Sciatic nerve (tissue), 2 donors: Measurements from ENCODE around the gene TANGO2. TPM values are rescaled to one million over a fixed set of nuclear protein-coding genes. Genes with fewer than 3 reads are reported as not detected.
A peak's percentile ranks its signal among the peaks of the same experiment; 100 is the strongest.

Experiments used
- ATAC-seq: fragments of 200-7000 bp; cut with Tn5 transposase; one replicate; pipeline ENCODE4 v1.9.1; 2020; ENCODE audit warnings: mild to moderate bottlenecking, moderate library complexity
- DNase-seq: peaks from one replicate; pipeline ENCODE4 v3.0.0-alpha.2; 2020; ENCODE audit warnings: low spot score
- intact Hi-C: fragments of 100-400 bp; cut with DNase I; formaldehyde crosslinking; loops from one replicate; pipeline ENCODE4 v1.14.2; 2022
- total RNA-seq: library from RNA; stranded (reverse); fragmentation: NEBNext Ultra II Directional; extraction: Animal tissue kit (Norgen Biotek cat#: 25700); gene quantifications from one replicate; pipeline ENCODE4 v1.2.1, GENCODE V29; 2021
- donor health status: DM: no; HTN: no; CAD: no.
- donor health status: DM: no; HTN: no; CAD: no.

The TANGO2 gene
- total RNA-seq, 1 donor from 2014 or later = 28.4 TPM

DNA sequence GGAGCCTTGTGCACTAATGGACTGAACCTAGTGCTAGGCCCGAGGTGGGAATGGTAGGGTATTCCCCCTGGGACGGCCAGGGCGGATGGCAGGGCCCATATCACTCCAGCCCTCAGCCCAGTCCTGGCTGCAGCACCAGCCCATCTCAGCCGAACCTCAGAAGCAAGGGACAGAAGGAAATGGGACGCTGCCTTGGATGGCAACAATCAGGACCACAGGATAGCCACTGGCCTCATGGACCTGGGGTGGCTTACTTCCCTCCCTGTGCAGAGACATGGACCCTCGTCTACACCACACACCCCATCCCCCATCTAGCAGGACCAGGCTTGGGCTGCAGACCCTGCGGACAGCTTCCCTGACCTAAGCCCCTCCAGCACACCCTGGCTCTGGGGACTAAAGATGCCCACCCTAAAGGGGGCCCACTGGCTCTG lies 28.4 kb upstream of the TANGO2 start:
- intact Hi-C loops = no loop called here
- DNase-seq = no peak
- ATAC-seq = no peak

DNA sequence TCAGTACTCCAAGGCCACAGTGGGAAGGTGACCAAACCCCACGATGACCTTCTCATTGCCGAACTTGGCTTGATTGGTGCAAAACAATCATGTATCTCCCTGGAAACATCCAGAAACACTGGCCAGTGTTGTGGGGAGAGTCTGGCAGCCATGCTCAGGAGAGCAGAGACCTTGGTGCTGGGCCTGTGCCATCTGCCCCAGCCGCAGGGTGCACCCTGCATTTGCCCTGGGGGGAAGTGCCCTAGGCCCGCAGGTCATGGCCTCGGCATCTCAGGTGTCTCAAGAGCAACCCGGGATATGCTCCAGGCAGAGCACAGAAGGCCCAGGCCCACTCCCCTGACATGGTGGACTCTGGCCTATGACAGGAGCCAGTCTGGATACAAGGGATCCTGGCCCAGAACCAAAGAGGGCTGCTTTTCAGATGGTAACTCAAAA lies 28.0 kb upstream of the TANGO2 start:
- intact Hi-C loops = no loop called here
- ATAC-seq (no peak), DNase-seq (no peak)

DNA sequence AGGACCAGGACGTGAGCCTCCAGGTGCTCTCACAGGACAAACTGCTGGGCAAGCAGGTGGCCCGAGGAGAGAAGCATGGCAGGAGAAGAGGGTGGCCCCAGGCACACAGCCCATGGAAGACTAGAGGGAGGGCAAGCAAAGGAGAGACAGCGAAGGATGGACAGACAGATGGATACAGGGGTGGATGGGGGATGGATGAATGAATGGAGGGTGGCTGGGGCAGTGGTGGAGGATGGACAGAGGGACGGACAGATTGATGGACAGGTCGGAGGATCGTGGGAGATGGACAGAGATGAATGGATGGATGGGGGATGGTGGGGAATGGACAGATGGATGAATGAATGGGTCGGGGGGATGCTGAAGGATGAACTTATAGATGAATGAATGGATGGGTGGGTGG lies 27.0 kb upstream of the TANGO2 start:
- DNase-seq = no peak
- ATAC-seq = no peak
- intact Hi-C loops = no loop called here

DNA sequence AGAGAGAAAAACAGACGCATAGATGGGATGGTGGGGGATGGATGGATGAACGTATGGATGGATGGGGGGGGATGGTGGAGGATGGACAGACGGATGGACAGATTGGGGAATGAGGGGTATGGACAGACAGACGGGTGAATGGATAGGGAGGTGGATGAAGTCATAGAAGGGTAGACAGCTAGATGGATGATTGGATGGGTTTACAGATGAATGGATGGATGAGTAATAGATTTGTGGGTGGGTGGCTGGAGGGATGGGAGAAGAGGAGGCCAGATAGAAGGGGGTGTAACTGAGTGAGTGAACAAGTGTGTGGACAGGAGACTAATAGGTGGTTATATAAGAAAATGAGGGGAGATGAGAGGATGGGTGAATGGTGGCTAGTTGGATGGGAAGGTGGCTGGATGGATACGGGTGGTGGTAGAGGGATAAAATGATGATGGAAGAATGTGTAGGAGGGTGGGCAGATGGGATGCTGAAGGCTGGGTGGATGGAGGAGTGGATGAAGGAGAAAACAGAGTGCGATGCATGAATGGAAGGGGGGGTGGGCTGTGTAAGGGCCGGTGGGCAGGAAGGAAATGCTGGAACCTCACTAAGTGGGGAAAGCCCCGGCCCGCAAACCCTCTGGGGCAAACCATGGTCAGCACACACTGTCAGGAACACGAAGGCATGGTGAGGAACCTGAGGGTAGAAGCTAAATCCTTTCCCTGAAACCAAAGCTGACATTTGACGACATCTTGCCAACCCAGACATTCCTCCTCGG lies 25.9 kb upstream of the TANGO2 start:
- no peak for ATAC-seq
- intact Hi-C loops = no loop called here
- no peak for DNase-seq

DNA sequence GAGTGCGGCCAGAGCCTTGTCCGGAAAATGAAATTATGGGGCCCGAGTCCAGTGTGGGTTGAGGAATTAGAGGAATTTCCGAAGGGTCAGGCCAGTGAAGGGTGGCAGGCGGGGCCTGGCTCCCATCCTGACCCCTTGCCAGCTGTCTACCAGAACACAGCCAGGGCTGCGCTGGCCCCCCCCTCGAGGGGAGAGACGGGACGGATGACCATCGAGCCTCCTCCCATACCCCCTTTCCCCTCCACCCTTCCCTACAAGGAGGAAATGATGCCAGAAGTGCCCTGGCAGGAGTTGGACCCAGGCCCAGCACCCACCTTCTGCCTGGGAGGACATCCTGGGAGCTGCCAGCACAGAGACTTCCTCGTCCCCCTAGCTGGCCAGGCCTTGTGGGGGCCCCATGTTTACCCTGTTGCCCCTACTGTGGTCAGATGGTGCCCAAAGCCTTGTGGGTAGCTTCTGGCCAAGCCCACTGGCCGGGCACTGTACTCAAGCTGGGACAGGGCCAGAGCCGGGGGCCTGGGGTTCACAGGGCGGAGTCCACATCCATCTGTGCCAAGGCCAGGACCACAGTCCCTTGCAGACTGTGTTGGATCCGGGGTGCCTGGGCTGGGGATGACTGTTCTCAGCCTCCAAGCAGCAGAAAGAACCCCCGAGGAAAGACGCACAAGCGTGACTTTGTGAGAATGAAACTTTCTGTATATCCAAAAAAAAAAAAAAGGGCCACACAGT lies 25.1 kb upstream of the TANGO2 start:
- ATAC-seq (peak; percentile 78), DNase-seq (peak; percentile 82)
- intact Hi-C loops = no loop called here

DNA sequence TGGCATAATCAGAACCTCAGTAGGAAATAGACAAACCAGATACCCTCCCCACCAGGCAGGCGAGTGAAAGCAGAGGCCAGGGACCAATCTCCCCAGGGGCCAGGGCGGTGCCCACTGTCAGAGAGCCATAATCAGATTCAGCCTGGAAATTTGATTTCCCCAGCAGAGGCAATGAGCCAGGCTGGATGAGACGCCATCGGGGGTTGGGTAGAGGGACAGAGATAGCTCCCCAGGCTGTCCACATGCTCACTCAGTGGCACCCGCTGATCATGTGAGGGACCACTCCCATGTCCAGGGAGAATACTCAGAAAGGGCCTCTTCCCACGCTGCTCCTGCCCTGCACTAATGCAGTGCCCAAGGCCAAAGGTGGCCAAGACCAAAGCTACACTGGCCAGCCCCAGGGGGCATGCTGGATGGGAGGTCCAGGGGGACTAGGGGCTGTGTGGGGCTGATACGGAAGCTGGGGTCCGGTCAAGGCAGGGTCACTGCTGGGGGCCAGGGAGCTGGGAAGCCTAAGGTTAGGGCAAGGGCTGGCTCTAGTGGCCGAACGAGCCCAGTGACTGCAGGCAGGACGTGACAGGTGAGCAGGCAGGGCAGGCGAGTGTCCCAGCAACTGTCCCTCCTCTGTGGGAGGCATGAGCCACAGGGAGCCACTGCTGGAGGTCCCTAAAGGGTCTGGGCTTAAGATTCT lies 24.1 kb upstream of the TANGO2 start:
- ATAC-seq (no peak), DNase-seq (no peak)
- intact Hi-C loops = no loop called here

DNA sequence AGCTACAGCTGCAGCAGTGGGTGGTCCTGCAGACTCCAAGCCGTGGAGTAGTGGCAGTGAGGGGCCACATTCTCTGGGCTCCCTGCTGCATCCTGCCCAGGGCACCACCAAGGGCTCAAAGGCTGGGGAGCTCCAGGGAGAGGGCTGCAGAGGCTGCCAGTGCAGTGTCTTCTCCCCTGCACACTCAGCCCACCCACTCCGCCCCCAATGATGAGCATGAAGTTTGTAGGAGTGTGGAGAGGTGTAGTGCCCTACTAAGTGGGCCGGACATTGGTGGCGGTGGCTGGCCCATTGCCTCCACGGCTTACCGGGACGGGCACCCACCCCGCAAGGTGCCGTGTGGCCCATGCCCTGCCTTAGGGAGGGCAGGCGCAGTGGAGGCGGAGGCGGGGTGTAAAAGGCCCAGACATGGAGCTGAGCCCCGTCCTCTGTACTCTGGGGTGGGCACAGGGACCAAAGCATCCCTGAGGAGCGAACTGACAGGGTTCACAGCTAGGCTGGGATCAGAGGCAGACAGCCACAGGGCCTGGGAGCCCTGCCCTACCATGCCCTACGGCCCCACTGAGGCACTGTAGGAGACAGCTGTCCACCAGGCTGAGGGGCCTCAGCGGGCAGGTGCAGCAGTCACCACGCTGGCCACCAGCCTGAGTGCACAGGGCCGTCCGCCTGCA lies 23.2 kb upstream of the TANGO2 start:
- no peak for ATAC-seq

DNA sequence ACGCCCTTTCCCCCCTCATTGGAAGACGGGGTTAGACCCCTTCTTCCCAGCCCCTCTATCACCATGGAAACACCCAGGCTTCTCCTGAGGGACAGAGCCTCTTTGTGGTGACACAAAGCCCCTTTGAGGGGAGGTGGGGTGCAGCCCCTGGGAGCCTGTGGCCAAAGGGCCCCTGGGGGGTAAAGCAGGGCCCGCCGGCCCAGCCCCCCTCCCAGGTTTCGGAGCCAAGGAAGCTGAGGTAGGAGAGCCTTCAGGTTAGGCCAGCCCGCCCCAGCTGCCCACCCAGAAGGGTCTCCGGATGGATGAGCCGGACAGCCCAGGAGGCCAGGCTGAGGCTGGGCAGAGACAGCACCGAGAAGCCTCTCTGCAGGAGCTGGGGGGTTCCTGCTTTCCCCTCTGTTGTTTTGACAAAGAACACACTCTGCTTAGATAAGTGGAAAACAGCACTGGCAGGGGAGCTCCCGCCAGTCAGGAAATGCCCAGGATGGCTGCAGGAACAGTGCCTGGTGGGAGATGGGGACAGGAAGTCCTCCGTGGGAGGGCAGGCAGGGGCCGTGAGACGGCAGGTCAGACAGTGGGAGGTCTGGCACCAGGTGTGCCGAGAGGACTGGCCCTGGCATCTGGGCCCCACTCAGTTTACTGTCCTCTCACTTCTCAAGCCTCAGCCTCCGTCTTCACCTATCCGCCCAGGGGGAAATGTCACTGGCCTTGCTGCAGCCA lies 22.5 kb upstream of the TANGO2 start:
- ATAC-seq (no peak), DNase-seq (no peak)

More for the DNA sequence above, 23.2 kb upstream of the TANGO2 start:
- no peak for DNase-seq
- intact Hi-C loops = no loop called here

DNA sequence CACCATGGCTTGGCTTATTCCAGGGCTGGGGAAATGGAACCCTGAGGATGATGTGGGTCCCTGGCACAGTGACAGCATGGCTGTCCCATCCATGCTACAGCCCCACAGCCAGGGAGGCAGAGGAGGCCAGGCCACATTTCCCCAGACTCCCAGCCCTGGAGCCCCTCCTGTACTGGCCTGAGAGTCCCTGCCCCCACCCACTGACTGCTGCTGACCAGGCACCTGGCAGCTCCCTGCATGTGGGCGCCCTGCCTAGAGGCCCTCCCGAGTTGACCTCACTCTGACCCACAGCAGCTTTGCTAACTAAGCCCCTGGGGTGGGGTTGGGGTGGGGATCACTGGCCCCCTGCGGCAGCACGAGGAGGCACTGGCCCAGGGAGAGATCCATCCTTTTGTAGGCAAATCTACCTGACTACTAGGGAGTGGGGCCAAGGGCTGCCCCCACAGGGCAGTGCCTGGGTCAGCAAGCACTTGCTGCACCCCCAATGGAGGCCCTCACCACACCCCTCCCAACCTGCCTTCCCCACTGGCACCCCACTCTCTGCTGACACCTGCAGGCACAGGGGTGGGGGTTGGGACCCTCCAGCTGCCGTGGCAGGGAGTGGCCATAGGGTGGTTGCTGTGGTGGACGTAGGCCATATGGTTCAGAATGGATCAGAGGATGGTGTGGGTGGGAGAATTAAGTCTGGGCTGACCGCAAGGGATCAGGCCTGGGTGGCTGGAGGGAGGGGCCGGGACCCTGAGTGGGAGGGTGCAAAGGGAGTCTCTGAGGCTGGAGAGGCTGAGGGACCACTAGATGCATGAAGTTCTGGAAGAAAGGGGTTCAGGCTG lies 21.7 kb upstream of the TANGO2 start:
- DNase-seq = no peak
- no peak for ATAC-seq
- intact Hi-C loops = no loop called here

More for the DNA sequence above, 22.5 kb upstream of the TANGO2 start:
- intact Hi-C loops = no loop called here

DNA sequence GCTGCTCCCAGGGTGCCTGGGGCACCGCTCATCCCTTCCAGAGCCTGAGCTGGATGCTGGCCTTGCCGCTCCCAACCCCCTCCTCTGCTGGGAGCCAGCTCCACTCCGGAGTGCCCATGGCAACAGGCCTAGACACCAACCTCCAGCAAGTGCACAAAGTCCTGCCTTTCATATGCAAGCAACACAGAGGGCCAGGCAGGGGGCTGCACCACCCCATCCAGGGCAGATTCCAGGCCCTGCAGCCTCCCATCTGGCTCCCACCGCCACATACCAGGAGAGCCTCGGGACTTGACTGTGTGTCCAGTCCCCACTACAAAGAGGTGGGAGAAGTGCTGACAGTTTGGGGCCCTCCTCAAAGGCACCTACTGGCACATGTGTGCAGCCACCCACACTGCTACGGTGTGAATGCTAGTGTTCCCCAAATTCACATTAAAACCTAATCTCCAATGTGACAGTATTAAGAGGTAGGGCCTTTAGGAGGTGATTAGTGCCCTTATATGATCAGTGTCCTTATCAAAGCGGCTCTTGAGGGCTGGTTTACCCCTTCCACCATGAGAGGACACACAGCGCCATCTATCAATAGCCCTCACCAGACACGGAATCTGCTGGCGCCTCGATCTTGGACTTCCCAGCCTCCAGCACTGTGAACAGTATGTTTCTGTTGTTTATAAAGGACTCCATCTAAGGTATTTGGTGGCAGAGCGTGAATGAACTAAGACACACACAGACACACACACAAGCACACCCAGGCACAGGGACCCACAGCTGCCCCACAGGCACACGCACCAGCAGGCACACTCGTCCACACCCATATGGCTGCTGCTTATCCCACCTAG lies 20.4 kb upstream of the TANGO2 start:
- DNase-seq (no peak), ATAC-seq (peak; percentile 16)

DNA sequence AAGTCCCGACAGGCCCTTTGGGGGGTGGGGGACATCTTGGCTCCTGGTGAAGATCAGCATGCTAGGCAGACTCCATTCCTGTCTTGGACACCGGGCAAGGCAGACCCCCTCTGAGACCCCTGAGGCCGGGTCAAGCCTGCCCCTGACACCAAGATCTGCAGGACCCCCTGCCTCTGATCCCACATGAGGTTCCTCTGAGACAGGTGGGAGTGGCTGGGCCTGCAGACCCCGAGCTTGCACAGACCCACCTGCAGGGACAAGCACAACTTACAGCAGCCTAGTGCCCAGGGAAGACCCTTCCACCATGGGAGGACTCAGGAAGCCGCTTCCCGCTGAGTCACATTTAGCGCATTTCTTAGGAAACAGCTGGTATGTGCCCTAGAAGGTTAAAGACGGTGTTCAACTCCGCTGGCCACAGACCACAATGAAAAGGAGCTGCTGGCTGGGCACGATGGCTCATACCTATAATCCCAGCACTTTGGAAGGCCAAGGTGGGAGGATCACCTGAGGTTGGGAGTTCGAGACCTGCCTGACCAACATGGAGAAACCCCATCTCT lies 19.8 kb upstream of the TANGO2 start:
- intact Hi-C loops = no loop called here
- no peak for ATAC-seq
- DNase-seq = no peak

More for the DNA sequence above, 20.4 kb upstream of the TANGO2 start:
- intact Hi-C loops = no loop called here

DNA sequence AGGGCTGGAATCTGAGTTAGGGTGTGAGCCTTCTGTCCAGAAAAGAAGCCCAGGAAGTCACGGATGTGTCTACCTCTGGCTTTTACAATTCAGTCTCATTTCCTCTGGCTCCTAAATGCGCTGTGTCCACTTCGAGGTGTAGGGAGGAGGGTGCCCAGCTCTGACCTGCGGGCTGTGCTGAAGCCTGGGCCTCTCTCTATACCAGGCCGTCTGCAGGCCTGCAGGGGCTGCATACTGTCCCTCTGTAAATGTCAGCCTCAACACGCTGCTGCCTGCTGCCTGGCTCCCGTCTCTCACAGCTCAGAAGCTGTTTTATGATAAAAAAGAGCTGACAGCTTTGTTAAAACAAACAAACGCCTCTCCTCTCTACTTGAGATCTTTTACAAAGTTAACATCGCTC lies 18.8 kb upstream of the TANGO2 start:
- no peak for ATAC-seq
- intact Hi-C loops = no loop called here
- no peak for DNase-seq

DNA sequence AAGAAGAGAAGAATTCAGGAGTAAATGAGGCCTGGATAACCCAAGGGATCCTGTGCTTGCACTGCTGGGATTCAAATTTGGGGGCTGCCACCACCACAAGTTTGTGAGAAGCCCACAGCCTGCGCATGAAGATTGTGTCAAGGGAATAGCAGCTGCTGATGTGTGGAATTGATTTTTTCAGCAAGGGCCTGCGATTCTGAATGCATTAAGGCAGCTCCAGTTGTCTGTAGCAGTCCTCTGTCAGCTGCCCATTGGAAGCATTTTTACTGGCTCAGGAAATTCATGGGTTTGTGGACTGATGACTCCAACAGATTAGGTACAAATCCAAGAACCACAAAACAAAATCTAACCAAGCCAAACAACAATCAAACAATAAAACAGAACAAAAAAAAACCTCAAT lies 18.3 kb upstream of the TANGO2 start:
- no peak for ATAC-seq
- DNase-seq = no peak
- intact Hi-C loops = no loop called here

DNA sequence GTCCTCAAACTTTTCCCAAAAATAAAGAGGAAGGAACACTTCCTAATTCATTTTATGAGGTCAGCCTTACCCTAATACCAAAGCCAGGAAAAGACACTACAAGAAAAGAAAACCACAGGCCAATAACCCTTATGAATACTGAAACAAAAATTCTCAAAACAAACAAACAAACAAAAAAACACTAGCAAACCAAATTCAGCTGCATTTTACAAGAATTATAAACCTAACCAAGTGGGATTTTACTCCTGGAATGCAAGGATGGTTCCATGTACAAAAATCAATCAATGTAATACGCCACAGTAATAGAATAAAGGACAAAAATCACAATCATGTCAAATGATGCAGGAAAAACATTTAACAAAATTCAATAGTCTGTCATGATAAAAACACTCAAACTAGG lies 17.6 kb upstream of the TANGO2 start:
- ATAC-seq (no peak), DNase-seq (no peak)
- intact Hi-C loops = no loop called here

DNA sequence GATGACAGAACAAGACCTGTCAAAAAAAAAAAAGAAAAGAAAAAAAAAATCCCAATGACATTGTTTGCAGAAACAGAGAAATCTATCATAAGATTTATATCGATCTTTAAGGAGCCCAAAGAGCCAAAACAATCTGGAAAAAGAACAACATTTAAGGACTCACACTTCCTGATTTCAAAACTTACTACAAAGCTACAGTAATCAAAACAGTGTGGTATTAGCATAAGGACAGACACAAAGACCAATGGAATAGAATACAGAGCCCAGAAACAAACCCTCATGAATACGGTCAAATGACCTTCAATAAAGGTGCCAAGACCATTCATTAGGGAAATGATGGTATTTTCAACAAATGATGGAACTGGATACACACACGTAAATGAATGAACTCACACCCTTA lies 16.4 kb upstream of the TANGO2 start:
- ATAC-seq = no peak
- intact Hi-C loops = no loop called here
- DNase-seq = no peak

DNA sequence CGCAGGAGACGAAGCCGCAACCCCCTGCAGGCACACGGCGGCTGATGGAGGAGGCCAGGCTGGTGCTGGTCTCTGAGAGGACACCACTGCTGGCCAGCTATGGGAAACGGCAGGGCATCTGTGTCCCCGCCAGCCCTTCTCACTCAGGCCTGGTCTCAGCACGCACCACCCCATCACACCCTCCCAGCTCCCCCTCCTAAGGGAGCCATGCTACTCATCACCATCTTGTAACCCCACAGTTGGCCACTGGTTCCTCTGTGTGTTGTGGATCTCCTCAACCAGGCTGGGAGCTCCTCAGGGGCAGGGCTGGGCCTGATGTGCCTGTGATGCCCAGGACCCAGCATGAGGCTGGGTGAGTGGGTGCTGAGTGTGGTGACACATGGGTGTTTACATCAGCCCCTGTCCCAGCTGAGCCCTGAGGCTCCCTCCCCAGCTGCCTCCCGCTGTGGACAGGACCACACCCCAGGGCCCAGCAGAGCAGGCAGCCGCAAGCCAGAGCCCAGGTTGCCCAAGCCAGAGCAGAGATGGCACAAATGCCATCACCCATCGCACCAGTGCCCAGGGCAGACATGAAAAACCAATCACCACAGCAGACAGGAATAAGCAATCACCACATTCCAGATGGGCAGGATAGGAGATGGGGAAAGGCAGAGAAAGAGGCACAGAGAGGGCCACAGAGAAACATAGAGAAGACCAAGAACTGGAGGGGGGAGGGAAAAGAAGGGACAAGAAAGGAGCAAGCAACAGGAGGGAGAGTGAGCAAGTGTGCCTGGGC lies 12.5 kb upstream of the TANGO2 start:
- intact Hi-C loops = loop anchor here (2.0 kb wide), 1 partner anchor 36 kb away; no protein-coding TSS in a partner anchor
- DNase-seq (no peak), ATAC-seq (no peak)
